GM21528 (cell line): ENCODE measurements around the gene COL2A1.

Experiments used
- ATAC-seq: cut with Tn5 transposase; IDR thresholded peaks from one replicate; pipeline ENCODE4 v1.9.1; 2021; ENCODE audit warnings: mild to moderate bottlenecking, moderate library complexity; ENCODE audit not compliant: unreplicated experiment, low FRiP score

COL2A1 gene

DNA sequence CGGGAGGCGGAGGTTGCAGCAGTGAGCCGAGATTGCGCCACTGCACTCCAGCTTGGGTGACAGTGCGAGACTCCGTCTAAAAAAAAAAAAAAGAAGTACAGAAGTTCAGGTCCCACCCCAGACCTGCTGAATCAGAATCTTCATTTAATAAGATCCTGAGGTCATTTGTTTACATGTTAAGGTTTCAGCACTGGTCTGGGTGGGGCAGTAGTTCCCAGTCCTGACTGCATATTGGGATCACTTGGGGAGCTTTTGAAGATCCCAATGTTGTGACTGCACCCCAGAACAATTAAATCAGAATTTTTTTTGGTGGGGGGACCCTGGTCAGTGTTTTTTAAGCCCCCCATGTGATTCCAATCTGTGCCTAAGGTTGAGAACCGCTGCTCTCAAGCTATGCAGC is 11.7 kb upstream of the COL2A1 start:
- no peak for ATAC-seq

DNA sequence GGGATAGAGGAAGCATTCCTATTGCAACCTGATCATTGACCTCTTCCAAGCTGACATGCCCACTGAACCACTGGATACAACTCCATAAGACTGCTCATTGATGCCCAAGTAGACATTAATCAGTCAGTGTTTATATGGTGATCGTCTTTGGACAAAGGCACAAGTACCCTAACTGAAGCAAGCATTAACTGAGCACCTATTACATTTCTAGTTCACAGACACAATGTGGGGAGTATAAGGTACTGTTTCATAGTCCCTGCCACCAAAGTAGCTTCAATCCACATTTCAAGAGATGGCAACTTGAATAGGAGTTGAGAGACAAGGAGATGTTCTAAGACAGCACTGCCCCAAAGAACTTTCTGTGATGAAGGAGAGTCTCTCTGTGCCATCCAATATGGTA is 10.9 kb upstream of the COL2A1 start:
- ATAC-seq: no peak

DNA sequence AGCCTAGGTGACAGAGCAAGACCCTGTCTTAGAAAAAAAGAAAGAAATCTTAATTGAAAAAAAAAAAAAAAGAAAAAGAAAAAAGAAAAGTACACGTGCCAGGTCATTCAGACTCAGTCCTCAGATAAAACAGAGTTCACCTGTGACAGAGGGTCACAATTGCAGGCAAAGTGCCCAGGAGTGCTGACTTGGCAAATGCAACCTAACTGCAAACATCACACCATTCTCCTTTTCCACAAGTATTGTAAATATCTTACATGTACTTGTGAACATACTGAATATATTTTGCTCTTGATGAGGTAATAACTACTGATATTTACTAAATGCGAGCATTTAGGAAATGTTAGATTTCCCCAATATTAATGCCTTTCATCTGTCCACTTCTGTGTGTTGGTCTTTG is 9.0 kb upstream of the COL2A1 start:
- ATAC-seq: no peak

DNA sequence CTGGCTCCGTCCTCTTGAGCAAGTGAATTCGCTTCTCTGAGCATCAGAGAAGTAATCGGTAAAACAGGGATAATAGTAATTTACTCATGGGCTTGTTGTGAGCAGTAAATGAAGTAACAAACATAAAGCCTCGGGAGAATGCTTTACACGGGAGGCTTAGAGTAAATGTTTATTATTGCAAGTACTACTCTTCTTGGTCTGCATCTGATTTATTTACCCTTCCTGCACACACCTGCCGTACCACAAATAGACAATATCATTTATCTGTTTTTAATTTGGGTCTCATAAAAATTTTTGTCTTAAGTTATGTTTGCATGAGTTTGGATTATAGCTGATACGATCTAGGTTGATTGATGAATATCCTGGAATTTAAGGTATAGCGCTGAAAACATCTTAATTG is 7.8 kb upstream of the COL2A1 start:
- ATAC-seq: no peak

DNA sequence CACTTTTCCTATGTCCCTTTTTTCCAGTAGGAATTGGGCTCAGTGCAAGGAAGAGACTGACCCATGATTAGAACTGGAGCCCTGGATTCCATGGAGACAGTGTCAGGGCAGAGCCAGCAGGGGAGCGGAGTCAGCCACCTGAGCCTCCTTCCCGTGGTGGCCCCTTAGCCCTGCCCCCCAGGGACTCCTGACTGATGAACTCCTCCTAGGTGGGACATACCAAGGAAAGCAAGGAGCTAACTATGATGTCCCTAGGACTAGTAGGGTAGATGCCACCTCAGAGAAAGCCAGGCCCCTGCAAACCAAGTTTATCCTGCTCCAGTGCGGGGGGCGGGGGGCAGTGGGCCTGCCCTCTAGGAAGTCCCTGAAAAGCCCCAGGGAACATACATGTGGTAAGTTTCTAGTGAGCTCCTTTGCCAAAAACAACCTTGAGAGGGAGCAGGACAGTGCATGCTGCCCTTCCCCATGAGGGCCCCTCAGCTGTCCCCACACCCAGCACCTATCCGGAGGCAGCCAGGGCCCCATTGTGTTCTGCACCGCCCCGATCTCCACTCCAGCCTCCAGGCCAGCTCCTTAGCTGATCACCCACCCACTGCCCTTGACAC is 6.2 kb upstream of the COL2A1 start:
- ATAC-seq: no peak

DNA sequence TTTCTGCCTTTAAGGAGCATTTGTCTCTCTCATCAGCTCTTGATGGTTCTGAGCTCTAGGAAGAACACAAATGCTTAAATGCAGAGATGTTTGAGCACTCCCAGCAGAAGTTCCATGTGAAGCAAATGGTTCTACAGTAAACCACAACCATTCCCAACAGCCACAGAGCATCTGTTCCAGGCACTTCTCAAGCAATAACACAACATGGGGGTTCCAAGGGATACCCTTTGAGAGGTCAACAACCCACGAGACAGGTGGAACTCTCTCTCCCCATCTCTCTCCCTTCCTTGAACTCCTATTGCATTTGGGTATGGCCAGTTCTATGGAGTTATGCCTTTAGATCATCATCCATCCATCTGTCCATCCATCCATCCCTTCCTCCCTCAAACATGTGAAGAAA is 5.2 kb upstream of the COL2A1 start:
- ATAC-seq: no peak

DNA sequence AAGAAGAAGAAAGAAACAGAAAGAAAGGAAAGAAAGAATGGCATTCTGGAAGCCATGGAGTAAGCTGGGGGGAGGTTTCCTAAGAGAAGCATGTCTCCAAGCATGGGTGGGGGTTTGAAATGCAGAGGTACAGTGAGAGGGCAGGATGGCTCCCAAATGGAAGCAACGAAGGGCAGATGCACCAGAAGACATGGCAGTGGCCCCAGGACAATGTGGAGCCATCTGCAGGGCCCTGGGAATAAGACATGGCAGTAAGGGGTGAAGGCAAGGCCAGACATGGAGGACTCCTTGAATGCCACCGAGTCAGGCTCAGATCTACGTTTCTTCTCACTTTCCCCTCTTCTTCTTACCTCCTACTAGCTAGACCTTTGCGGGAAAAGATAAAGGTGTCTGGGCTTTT is 4.7 kb upstream of the COL2A1 start:
- no peak for ATAC-seq

DNA sequence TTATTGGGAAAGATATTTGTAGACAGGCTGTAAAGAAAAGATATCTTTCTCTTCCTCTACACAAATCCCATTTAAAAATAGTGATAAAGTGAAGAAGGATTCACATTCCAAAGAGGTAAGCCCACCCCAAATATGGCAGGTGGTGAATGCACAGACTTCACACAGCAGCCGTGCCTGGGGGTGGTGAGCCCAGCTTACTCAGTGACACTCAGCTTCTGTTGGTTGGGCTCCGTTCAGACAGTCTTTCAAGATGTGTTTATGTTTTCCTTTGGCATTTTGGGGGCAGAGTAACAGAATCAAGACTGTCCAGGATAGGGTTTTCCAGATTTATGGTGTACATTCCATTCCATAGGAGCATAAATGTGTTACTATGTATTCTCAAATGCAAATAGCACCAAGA is 4.1 kb upstream of the COL2A1 start:
- ATAC-seq: no peak

DNA sequence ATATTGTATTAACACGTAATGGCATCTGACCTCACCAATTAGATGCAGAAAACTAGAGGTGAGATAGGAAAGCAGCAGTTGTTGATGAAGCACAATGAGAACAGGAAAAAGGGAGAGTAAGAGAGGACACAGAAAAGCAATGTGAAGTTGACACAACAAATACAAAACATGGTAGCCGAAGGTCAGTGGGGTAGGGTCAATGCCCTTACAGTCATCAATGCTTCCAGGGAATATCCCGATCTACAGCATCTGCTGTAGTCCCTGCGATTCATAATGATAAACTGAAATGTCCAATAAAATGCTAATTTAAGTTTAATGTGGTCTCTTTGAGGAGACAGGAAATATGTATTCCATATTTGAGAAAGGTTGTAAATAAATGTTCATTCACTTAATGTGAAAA is 2.9 kb upstream of the COL2A1 start:
- no peak for ATAC-seq

DNA sequence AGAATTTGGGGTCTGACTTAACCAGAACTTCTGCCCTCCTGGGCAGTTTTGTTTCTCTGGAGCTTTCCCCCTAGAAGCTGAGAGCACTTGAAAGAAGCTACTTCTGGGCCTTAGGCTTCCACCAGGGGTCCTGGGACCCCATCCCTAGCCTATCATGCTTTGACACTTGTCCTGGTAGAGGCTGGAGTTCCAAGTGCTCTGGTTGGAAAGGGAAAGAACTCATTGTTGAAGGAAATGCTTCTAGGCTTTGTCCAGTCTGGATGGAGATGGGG is 1.4 kb upstream of the COL2A1 start:
- ATAC-seq: no peak

DNA sequence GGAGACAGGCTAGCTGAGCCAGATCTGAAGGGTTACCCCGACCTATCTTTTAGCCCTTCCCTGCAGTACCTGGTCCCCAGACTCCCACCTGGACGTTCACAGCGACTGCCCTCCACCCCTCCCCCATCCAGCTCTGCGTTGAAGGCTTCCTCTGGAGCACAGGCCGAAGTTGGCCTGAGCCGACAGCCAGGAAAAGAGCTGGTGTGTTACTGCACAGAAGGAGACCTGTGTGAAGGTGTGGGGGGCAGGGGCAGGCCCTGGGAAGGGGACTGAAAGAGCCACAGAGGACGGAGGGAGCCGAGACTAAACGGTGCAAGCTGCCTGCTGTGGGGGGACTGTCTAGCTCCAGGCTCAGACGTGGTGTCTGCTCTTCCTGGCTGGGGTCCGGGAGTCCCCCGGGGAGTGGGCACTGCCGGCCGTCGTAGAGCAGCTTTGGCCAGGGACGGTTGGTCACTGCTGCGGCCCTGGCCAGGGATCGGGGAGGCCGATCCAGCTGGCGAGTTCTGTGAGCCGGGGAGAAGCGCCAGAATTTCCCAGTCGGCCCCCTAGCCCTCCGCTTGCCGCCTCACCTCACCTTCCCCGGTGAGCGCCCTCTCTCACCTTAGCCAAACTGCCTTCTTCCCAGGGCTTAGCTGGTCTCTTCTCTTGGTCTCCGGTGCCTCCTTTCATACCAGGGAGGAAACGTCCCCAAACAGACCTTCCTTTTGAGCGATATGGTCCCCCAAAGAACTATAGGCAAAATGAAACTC is 899 bp upstream of the COL2A1 start:
- no peak for ATAC-seq

DNA sequence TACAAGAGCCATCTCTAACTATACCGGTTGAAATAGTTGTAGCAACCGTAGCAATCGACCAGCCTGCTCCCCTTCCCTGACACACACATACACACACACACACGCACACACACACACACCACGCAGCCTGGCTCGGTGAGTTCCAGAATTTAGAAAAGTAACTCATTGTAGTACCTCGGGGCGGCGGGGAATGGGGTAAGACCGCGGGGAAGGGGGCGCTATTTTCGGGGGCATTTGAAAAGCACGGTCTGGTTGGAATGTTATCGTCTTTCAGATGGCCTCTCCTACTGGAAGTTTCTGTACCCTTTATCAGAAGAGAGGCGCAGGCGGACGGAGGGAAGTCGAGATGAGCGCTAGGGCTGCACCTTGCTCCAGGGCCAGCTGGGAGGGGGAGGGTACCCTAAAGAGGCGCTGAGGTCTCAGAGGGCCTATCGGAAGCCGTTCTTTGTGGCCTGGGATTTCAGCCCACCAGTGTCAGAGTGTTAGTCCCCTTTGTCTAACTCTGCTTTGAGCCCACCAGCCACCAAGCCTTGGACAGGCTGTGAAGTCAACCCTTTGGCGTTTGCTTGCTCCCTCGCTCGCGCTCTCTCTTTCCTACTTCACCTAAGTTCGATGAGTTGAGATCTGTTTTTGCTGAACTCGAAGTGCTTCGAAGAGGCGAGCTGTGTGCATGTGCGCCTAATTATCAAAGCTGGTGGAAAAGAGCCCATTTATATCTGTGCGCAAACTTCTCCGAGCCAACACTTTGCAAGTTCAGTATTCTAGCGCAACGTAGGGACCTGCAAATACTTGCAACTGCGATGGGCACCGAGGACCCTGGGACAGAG is 837 bp downstream of the COL2A1 start:
- ATAC-seq: no peak

DNA sequence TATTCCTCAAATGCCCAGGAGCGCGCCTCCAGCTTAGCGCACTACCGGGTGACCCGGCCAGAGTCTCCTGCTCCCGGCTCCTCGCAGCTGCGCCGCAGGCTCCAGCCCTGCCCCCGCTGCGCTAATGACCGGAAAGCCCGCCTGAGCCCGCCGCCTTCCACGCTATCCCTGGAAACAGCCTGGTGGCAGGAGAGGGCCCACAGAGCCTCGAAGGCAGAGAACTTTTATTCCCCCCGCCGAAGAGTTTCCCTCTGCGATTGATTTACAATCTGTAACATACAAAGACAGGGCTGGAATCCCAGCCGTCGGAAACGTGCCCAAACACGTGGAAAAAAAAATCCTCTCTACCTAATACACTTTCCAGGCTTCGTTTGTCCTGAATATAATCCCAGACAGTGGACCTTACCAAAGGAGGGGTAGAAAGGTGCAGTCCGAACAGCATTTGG is 1.5 kb downstream of the COL2A1 start:
- ATAC-seq: no peak

DNA sequence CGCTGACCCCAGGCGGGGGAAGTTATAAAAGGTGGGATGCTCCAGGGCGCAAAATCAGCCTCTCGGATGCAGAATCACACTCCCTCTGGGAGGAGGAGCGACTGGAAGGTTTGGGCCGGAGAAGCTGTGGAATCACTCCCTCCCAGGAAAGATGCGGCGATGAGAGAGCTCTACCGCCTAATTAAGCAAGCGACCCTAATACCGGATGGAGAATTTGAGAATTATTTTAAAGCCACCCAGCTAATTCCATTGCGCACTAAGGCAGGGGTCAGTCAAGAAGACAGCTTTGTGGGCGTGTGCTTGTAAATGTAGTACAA is 1.9 kb downstream of the COL2A1 start:
- ATAC-seq: no peak

DNA sequence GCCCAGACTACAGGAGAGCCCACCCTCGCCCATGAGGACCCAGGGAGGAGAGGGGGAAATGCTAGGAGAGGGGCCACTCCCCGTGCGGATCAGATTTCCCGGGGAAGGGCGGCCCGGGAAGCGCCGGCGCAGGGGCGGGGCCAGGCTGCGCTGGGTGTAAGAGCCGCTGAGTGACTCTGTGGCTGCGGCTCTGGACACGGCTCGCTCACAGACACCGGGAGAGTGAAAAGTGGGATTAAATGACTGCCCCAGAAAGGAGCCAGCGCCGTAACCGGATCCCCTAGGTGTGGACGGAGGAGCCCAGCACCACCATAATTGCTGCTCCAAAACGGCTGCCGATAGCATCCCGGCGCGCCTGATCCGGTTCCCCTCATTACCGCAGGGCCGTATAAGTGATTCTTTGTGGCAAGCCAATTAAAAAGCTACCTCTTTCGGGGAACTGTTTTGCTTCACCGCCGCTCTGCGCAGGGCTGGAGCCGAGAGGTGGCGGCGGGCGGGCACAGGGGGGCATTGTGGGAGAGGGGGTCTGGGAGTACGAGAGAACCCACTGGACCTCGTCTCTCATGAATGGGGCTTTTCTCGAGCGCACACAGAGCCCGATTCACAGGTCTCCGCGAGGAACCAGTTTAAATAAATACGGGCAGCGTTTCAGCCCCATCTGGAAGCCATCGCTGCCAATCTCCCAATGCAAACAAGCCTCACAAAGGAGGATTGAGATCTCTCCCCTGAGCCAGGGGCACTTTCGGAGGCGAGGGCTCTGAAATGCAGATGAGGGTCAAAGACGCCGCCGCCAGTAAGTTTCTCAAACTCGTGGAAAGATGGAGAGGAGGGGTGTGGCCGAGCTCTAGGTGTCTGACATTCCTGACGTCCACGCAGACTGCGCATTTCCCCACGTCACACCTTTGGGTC is 2.5 kb downstream of the COL2A1 start:
- no peak for ATAC-seq

DNA sequence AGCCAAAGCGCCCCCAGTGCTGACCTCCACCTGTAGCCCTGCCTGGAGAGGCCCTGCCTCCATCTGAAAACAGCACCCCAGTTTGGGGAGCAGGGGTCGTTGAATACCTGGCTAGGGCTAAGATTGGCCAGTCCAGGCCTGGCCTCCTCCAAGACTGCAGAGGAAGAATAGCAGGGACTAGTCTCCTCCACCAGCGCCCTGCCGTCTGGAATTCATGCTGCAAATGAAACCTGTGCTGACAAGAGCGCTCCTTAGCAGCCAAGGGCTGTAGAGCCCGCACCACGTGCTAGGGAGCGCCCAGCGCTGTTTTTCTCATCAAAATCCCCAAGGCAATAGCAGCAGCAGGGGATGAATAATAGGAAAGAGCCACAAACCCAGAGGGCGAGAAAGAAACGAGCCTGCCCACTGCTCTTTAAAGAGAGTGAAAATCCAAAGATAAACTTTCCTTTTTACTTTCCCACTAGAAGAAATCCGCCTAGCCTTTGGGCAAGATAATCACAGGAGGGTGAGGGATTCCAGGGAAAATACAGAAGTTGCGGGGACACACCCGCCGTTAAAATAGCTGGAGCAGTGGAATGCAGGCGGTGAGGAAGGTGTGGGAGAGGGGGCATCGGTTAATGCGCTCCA is 3.3 kb downstream of the COL2A1 start:
- no peak for ATAC-seq

DNA sequence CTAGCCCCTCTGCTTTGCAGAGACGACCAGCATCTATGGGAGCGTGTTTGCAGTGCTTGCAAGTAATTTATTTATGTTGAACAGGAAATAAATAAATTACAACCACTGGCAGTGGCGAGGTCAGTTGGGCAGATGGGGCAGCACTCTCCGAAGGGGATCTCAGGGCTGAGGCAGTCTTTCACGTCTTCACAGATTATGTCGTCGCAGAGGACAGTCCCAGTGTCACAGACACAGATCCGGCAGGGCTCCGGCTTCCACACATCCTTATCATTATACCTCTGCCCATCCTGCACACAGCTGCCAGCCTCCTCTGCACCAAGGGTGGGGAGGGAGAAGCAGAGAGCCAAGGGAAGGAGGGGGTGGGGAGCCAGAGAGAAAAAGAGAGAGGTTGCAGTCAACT is 4.5 kb downstream of the COL2A1 start:
- ATAC-seq: no peak

DNA sequence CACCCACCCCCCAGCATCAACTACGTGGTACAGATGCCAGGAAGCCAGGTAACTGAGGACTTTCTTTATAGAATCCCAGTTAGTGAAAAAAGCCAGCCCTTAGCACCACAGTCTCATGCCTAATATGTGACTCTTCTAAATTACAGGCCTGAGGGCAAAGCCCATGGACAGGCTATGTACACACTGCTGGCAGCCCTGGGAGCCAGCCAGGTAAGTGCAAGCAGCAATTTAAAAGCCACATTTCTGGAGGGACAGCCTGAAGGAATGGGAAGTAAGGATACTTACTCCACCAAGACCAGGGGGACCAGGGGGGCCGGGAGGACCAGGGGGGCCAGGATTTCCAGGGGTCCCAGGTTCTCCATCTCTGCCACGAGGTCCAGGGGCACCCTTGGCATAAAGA is 7.0 kb downstream of the COL2A1 start:
- no peak for ATAC-seq

DNA sequence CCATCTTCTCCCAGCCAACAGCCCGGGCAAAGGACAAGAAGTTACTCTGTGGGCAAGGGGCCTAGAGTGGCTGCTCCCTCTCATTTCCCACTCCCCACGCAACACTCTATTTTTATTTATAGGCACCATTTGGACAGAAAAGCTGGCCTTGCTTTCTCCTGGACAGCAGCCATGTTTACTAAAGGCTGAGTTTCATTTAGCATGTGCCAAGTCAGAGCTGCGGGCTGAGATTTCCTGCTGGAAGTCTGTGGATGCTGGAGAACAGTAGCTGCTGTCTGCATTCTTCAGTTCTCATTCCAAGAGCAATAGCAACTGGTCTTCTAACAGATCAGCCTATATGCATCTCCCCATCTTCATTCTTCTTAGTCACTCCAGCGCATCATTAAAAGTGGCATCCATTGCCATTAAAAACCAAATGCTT is 8.3 kb downstream of the COL2A1 start:
- no peak for ATAC-seq

DNA sequence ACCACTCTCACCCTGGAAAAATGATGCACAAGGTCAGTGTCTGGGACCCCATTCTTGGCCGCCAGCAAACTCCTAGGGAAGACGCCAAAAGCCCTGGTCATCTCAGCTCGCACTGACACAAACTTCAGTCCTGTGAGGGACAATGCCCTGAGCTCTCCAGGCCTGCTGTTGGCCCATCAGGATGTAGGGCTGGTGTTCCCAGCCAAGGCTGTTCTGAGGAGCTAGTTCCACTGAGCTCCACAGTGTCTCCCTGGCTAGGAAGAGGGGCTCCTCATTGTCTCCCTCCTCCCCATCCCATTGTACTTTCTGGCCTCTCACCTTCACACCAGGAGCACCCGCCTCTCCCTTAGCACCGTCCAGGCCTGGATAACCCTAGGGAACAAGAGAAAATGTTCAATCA is 10.8 kb downstream of the COL2A1 start:
- no peak for ATAC-seq

DNA sequence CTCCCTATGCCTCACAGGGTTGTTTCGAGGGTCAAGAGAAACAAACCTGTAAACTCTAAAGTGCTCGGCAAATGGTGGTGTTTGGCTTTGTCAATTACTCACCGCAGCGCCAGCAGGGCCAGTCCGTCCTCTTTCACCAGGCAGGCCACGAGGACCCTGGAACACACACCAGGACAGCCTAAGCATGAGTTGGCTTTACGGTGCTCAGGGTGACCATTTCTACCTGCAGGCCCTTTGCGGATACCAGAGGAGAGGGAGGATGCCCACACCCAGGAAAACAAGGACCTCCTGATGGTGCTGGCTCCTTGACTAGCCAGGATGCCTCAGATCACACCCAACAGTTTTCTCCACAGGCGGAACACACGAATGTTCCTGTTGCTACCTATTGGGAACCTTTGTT is 11.5 kb downstream of the COL2A1 start:
- no peak for ATAC-seq
